ENCODE results near the gene MSTN. TPM values are rescaled to one million over a fixed set of nuclear protein-coding genes. Genes with fewer than 3 reads are reported as not detected.

The MSTN gene
- total RNA-seq, 1 donor from 2014 or later: not detected

DNA sequence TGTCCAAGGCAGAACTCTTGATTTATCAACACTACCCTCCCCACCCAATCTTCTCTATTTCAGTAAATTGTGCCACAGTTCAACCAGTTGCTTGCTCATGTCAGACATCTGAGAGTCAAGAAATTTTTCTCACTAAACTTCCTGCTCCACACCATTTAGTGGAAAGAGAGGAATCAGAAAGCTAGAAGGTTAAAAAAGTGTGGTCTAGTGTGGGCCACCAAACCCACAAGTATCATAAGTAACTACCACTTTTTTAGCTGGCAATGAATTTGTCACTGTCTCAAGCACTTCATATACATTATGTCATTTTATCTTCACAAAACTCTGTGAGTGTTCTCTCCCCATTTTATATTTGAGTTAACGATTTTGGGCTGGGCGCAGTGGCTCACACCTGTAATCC lies 16.6 kb upstream of the MSTN start:
- Histone ChIP-seq H3K4me1 (ENCODE audit: insufficient read depth, low read length) (no peaks in the 10 kb centered on the region), H3K4me3 (ENCODE audit: insufficient read depth, low read depth, low read length) (no peak overlapping the region), H3K9ac (ENCODE audit: low read length) (no peak overlapping the region), H4K20me1 (ENCODE audit: insufficient read depth, low read length) (no peaks in the 10 kb centered on the region), H3K79me2 (ENCODE audit: insufficient read depth, low read length) (no peaks in the 10 kb centered on the region), H3K4me2 (ENCODE audit: low read length) (no peak overlapping the region), H3K9me3 (ENCODE audit: insufficient read depth, low read depth, low read length) (no peaks in the 10 kb centered on the region), H3K27ac (ENCODE audit: low read depth, low read length) (no peak overlapping the region), H3K27me3 (ENCODE audit: insufficient read depth, low read length) (no peaks in the 10 kb centered on the region), H3K36me3 (ENCODE audit: insufficient read depth, low read length) (no peaks in the 10 kb centered on the region), H2AFZ (ENCODE audit: low read depth, low read length) (no peak overlapping the region)
- TF ChIP-seq, protein P1, sequence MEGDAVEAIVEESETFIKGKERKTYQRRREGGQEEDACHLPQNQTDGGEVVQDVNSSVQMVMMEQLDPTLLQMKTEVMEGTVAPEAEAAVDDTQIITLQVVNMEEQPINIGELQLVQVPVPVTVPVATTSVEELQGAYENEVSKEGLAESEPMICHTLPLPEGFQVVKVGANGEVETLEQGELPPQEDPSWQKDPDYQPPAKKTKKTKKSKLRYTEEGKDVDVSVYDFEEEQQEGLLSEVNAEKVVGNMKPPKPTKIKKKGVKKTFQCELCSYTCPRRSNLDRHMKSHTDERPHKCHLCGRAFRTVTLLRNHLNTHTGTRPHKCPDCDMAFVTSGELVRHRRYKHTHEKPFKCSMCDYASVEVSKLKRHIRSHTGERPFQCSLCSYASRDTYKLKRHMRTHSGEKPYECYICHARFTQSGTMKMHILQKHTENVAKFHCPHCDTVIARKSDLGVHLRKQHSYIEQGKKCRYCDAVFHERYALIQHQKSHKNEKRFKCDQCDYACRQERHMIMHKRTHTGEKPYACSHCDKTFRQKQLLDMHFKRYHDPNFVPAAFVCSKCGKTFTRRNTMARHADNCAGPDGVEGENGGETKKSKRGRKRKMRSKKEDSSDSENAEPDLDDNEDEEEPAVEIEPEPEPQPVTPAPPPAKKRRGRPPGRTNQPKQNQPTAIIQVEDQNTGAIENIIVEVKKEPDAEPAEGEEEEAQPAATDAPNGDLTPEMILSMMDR (IDR thresholded peaks at IDR 0.05; ENCODE audit: insufficient read depth, low read depth, low read length): no peak
- no peak for TF ChIP-seq EZH2 (IDR thresholded peaks at IDR 0.05; ENCODE audit: insufficient read depth, low read length)
- Mint-ChIP-seq H3K9me3 (ENCODE audit: unreplicated experiment) (no peaks in the 10 kb centered on the region), H3K4me1 (ENCODE audit: low read depth, unreplicated experiment) (no peaks in the 10 kb centered on the region), H3K27me3 (ENCODE audit: low read depth, unreplicated experiment) (no peaks in the 10 kb centered on the region), H3K27ac (ENCODE audit: unreplicated experiment) (no peak overlapping the region), H3K4me3 (ENCODE audit: unreplicated experiment) (no peak overlapping the region), H3K36me3 (ENCODE audit: low read depth, unreplicated experiment) (no peaks in the 10 kb centered on the region)
- DNase-seq (ENCODE audit: low read depth): no peak
- FAIRE-seq: no peak

DNA sequence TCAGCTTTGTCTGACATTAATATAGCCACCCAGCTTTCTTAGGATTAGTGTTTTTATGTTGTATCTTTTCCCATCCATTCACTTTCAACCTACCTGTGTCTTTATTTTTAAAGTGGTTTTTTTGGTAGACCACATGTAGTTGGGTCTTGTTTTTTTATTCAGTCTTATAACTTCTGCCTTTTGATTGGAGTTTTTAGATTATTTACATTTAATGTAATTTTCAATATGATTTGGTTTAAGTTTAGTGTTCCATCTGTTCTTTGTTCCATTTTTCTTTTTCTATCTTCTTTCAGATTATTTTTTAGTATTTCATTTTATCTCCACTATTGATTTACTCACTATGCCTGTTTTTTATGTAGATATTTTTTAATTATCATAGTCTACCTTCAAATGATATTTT lies 13.1 kb upstream of the MSTN start:
- H4K20me1 ChIP-seq (ENCODE audit: insufficient read depth, low read length): no peaks in the 10 kb centered on the region

More for the DNA sequence above, 13.1 kb upstream of the MSTN start:
- TF ChIP-seq EZH2 (IDR thresholded peaks at IDR 0.05; ENCODE audit: insufficient read depth, low read length): no peak
- TF ChIP-seq, protein P1 (IDR thresholded peaks at IDR 0.05; ENCODE audit: insufficient read depth, low read depth, low read length): no peak
- Mint-ChIP-seq H3K9me3 (ENCODE audit: unreplicated experiment) (no peaks in the 10 kb centered on the region), H3K36me3 (ENCODE audit: low read depth, unreplicated experiment) (no peaks in the 10 kb centered on the region), H3K4me3 (ENCODE audit: unreplicated experiment) (no peak overlapping the region), H3K4me1 (ENCODE audit: low read depth, unreplicated experiment) (no peaks in the 10 kb centered on the region), H3K27me3 (ENCODE audit: low read depth, unreplicated experiment) (no peaks in the 10 kb centered on the region), H3K27ac (ENCODE audit: unreplicated experiment) (no peak overlapping the region)
- no peak overlapping the region for H3K27ac ChIP-seq (ENCODE audit: low read depth, low read length)
- H3K36me3 ChIP-seq (ENCODE audit: insufficient read depth, low read length): no peaks in the 10 kb centered on the region
- H3K9ac ChIP-seq (ENCODE audit: low read length): no peak overlapping the region
- no peak overlapping the region for H2AFZ ChIP-seq (ENCODE audit: low read depth, low read length)
- no peak for FAIRE-seq
- no peak overlapping the region for H3K4me2 ChIP-seq (ENCODE audit: low read length)
- H3K9me3 ChIP-seq (ENCODE audit: insufficient read depth, low read depth, low read length): no peaks in the 10 kb centered on the region
- H3K4me1 ChIP-seq (ENCODE audit: insufficient read depth, low read length): no peaks in the 10 kb centered on the region
- H3K79me2 ChIP-seq (ENCODE audit: insufficient read depth, low read length): no peaks in the 10 kb centered on the region
- no peak overlapping the region for H3K4me3 ChIP-seq (ENCODE audit: insufficient read depth, low read depth, low read length)
- no peaks in the 10 kb centered on the region for H3K27me3 ChIP-seq (ENCODE audit: insufficient read depth, low read length)
- DNase-seq (ENCODE audit: low read depth): no peak
